ENCODE measurements around the gene TSPAN9.
A peak's percentile ranks its signal among the peaks of the same experiment; 100 is the strongest.

TSPAN9 gene

DNA sequence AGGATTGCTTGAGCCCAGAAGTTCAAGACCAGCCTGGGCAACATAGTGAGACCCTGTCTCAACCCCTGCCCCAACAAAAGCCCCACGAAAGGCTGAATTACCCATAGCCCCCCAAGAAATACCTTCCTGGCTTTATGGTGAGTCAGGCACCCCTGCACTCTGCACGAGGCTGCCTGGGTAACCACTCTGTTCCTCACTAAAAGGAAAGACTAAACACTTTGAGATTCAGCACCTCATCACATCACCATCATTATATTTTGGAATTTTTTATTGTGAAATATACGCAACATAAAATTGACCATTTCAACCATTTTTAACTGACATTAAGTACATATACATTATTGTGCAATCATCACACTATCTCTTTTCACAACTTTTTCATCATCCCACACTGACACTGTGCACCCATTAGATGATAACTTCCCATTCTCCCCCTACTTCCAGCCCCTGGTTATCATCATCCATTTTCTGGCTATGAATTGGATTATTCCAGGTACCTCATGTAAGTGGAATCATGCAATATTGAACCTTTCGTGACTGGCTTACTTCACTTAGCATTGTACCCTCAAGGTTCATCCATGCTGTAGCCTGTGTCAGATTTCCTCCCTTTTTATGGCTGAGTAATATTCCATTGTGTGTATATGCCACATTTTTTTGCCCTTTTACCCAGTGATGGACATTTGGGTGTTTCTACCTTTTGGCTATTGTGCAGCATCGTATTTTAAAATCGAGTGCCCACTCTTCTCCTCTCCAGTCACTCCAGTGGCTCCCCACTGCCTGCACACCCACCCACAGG is 51.5 kb downstream of the TSPAN9 start:
- no peak for DNase-seq

DNA sequence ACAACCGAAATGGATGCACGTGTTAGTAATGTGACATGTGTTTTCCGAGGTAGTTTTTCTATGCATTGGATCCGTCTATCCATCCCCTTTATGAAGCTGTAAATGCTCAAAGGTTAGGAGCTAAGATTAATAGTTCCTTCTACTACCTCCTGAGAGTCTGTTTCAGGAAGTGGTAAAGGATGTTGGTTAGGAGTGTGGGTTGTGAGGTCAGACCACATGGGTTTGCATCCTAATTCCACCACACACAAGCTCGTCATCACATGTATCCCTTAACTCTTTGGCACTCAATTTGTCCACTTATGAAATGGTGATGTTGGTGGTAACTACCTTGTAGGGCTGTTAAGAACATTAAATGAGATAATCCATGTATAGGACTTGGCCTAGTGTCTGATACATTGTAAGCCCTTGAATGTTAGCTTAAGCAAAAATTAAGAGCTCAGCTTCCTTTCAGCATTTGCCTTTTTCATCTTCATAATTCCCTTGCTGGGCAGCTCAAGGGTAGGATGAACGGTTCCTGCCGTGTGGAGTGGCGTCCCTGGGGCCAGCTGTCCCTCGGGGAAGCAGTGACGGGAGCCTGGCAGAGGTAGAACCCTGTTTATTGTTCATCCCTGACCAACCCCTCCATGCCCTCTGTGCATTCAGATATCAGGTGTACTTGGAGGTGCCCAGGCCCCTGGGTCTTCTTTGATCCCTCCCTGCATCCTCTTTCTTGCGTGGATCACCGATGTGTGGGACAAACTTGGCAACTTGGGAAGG is 52.3 kb downstream of the TSPAN9 start:
- DNase-seq: peak in 1 of 2 donors; percentile 25

DNA sequence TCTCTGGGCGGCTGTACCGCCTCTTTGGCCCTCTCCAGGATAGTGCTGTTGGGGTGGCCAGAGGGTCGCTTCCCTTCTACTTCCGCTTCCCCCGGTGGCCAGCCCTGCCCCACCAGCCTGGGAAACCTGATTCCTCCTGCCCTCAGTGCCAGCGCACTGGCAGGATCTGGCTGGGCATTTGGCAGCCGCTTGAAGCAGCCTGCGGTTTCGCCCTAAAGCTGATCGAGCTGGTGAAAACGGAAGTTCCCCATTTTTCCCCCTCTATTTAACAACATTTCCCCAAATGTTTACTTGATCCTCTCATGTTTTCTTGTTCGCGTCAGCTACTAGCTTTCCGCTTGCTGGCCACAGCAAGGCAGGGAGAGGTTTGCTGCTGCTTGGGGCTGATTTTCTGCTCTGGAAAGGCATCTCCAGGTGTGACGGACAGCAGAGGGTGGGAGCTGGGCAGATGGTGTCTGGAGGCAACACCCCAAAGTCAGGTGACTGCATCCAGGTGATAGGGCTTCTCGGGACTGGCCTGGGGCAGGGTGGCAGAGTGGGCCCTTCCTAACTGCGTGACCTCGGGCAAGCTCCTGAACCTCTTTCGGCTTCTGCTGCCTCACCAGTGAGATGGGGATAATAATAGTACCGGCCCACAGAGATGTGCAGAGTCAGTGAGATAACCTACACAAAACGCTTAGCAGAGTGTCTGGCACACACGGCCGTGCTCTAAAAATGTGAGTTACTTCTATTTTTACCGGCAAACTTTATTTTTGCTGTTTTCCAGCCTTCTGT is 53.1 kb downstream of the TSPAN9 start:
- DNase-seq: no peak

DNA sequence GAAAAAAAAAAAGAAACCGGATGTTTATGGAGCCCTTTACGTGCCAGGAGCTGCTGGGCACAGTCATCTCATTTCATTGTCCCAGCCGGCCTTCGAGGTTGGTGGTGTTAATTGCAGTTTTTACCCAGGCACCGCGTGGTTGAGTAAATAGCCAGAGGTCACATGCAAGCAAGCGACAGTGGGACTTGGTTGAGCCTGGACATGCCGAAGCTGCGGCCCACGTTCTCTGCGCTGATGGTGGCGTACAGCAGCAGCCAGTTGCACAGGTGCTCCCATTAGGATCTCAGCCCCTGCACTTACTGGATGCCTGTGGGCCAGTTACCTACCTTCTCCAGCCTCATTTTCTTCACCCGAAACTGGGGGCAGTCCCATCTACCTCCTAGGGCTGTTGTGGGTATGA is 54.0 kb downstream of the TSPAN9 start:
- DNase-seq: no peak

DNA sequence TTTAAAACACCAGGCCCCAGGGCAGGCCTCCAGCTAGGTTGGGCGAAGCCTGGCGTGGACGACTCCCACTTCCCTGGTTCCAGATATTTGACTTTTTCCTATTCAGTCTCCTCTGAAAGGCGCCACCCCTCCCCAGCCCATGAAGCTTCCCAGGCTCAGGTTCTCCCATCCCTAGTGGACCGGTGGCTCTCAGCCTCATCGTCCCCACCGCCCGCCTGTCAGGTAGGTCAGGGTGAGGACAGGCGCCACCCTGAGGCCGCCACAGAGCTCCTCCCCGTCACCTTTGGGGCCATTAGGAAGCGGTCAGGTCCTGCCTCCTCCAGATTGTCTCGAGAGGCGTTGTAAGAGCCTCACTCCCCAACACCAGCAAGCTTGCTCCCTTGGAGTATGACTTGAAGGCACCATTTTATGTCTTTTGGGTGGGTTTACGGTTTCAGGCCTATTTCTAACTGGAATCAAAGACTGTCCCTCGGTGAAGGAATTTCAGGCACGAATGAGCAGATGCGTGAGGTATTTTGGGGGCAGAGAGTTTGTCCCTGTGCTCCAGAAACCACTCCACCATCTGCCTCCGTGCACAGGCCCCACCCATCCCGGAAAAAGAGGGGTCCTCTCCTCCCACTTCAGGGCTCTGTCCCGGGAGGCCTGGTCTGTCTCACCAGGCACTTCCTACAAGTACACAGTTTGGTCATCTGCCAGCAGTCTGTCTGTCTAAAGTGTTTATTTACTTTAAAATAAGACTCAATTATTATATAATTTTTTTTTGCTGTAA is 55.6 kb downstream of the TSPAN9 start:
- DNase-seq: no peak

DNA sequence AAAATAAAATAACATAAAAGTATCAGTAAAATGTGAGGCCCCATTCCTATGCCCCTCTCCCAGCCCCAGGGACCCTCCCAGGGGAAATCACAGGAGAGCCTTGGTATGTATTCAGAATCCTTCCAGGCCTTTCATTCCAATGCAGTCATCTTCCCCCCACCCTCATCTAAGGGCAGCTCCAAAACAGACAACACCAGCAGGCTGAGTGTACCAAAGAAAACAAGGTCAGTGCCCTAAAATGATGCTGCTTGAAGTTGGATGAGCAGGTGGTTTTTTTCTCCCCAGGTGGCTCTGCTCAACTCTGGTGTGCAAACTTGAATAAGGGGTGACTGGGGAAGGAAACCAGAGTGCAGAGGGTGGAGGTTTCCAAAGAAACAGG is 56.2 kb downstream of the TSPAN9 start:
- no peak for DNase-seq

DNA sequence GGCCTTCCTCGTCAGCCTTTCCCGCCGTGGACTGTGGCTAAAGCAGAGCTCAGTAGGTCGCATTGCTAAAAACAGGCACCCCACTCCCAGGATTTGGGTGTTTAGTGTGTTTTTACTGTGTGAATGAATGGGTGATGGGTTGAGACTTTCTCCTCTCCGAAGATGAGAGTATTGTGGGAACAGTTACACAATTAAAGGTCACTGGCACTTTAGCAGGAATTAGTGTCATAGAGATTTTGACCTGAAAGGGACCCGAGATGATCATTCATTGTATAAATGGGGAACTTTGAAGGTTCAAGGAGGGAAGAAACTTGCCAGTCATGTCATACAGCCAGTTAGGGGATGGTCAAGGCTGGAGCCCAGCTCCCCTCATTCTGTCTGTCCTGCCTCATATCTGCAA is 56.9 kb downstream of the TSPAN9 start:
- DNase-seq: no peak

DNA sequence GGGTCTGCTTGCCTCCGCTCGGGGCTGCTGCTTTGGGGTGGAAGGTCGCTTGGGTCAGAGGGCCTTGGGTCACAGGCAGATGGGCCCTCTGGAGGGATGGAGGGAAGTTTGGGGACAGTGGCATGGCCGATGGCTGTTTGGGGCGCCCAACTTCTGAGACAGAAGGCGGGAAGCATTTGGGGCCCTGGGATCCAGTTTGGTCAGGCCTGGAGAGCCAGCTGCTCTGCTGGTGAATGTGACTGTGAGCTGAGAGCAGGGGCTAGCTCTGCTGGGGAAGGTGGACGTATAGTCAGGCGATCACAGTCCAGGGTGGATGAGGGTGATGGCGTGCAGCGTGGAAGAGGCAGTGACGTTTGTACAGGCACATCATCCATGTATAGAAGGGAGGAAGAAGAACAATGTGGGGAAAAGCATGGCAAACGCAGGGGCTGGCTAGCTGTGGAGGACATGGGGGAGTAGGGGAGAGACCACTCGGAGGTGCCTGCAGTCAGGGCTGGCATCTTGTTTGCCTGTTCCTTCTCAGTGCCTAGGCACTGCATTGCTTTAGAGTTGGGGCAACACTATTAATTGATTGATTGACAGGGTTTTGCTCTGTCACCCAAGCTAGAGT is 57.5 kb downstream of the TSPAN9 start:
- no peak for DNase-seq

DNA sequence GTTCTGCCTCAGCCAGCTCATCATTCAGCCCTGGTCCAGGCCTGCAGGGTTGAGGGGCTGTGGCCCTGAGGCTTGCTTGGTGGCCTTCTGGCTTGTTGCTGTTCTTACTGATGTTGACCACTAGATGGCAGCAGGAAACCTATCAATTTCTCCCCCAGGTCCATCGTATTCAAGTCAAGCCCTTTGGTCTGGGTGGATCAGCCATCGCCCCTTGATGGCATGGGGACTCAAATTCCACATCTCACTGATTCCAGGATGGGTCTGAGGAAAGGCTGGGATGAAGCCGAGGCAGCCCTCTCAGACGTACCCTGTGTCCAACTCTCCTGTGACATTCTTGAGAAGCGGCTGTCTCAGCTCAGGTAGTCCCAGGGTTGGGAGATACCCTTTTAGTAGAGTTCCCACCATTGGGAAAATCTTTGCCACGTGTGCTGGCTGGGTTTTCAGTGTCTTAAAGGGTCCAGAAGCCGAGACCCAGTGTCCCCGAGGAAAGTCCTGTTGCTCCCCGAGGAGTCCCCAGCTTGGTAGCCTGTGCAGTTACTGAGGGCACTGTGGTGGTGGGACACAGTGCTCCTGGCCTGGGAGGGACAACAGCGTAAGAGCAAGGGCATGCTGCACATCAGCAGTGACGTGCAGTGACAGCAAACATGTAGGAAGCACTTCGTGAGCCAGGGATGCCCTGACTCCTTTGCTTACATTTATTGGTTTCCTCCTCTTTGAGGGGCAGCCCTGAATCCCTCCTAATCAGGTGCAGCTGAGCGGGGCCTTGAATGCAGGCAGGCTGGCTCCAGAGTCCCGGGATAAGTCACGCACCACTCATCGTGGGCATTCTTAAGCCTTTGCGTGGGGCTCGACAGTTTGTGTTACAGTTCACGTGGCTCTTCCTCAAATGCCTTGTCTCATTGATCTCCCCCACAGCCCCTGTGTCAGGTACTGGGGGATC is 58.6 kb downstream of the TSPAN9 start:
- DNase-seq: peak; percentile 23 to 56

DNA sequence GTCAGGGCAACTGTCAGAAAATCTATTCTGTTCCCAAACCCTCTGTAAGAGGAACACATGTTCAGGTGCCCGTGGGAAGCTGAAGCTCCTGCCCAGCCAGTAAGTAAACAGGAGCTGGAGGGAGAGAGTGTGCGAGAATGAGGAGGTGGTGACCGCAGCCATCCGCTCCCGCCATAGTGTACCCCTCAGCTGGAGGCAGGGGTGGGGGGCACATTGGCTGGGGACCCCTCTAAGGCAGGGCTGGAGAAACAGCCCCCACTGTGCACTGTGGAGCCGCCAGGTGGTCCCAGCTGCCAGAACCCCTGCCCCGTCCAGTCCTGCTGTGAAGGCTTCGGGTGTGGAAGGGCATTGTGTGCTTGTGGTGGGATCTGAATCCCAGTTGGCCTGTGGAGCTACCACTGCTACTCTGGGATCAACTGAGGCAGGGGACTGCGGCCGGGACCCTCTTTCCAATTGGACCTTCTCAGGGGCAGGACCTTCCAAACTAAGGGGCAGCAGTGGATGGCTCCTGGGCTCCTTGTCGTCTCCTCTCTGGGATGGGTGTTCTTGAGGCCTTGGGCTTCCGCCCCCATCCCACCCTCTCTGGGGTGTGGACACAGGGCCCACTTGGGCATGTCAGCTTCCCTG is 59.6 kb downstream of the TSPAN9 start:
- no peak for DNase-seq

DNA sequence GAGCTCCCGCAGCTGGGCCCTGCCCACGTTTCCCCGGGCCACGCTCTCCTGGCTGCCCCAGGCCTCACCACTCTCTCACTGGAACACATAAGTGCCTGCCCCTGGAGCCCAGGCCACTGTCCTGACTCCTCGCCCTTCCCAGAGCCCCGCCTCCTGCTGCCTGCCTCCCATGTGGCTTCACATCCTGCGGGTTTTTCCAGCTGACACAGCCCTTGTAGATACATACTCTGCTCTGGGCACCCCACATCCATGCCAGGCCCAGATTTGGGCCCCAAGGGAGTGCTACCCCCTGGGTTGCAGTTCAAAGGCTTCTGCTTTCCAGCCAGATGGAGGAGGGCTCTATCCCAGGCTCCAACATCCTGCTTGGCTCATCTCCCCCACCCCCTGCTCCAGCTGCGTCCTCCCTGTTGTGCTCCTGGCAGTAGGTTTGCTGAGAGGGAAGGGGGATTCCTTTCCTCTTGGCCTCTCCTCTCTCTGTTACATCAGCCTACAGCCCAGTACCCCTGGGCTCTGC is 60.1 kb downstream of the TSPAN9 start:
- DNase-seq: no peak

DNA sequence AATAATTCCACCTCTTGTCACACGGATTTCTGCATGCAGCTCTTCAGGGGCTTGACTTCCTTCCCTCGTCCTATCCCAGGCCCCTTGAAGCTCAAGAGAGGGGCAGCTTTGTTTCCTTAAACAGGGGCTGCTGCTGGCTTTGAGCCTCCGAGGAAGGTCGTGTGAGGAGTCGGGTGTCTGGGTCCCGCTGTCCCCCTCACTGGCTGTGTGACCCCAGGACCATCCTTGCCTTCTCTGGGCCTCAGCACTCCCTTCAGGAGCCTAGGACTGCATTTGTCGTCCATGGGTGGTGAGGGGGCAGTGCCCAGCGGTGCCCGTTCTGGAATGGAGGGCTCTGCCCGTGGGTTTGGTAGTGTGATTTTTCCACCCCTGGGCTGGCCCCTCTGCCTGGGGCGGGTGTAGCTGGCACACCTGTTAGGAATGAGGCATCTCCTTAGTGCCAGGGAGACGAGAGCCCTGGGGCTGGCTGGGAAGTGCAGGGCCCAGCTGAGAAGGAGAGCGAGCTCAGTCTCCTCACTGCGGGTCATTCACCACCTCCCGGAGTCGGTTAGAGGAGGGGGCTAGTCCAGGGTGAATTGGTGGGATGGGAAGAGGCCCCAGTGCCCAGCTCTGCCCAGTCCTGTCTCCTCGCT is 60.8 kb downstream of the TSPAN9 start:
- DNase-seq: no peak

DNA sequence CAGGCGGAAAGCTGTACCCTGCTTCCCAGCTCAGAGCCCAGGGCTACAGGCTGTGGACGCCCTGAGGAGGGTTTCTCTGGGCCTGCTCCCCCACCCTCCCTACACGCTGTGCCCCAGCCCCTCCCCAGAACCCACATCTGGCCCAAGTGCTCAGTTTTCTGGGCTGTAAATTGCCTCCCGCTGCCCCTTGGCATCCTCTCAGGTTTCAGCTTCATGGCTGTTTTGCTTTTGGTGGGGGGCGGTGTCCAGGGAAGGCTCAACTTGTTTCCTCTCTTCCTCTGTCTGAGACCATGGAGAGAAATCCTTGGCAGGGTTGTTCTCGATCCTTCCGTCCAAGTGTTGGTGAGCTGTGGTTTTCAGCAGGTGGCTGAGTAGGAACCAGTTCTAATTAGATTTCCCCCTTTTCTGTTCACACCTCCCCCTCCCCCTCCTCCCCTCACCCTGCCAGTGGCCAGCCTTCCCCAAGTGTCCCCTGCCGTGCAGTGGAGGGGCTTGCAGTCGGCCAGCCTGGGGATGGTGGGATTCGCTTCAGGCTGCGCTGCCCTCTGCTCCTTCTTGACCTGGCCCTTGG is 61.8 kb downstream of the TSPAN9 start:
- DNase-seq: no peak

DNA sequence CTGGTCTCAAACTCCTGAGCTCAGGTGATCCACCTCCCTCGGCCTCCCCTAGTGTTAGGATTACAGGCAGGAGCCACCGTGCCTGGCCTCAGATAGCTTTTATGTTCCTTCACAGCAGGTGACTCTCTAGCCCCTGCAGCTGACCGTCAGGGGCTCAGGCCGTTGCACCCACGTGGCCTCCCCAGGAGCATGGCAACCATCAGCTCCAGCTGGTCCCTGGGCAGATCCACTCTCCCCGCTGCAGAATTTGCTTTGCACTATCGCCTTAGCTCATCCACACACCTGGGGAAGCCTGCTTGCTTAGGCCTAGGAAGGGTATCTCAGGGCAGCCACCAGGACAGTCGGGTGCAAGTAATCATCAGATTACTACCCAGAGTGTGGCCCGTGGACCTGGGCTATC is 62.6 kb downstream of the TSPAN9 start:
- DNase-seq: no peak

DNA sequence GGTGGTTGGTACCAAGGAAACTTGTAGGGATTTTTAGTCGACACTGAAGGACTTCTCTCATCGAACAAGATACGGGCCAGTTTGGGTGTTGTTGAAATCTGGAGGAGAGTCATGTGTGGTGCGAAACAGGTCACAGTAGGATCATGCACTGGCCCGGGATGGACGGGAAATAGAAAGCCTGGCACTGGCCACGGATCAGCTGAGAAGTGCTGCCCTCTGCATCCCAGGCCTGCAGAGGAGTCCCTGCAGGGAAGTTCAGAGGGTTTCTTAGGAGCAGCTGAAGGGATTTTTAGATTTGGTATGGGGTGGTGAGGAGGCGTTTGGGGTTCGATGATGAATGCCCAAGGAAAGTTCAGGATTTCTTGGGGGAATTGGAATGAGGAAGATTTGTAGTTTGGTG is 63.1 kb downstream of the TSPAN9 start:
- no peak for DNase-seq

DNA sequence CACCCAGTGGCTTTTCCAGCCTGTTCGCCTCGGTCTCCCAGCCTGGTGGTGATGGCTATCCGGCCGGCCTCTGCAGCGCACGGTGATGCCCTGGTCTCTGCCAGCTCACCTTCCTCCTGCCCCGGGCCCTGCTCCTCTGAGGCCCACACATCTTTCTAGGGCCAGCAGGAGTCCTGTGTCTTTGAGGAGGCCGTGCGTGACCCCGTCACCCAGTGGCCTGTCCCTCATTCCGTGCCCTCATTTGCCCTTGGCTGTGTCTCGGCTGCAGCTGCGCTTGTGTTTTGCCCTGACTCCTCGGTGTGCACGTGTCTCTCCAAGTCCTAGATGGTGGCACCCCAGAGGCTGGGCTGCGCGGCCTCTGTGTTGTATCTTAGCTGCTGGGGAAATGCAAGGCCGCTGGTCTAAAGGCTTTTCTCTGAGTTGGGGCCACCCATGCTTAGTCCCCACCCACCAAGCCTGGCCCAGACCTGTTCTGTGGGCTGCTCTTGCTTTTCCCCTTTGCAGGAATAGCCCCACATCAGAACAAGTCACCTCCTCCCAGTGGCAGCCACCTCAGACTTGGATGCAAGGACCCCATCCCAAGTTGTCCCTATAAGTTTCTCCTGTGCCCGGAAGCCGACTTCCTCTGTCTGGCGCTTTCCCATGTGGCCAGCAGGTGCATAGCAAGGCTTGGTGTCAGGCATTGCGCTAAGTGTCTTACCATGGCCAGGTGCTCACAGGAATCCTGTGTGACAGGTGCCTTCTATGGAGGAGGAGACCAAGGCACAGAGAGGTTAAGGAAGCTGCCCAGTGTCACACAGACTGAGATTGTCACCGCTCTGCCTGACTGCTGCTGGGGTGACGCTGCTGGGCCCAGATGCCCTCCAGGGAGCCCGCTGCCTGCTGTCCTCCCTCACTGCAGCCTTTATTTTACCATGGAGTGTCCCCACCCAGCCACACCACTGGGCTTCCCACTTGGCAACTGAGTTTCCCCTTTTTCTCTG is 64.5 kb downstream of the TSPAN9 start:
- no peak for DNase-seq

DNA sequence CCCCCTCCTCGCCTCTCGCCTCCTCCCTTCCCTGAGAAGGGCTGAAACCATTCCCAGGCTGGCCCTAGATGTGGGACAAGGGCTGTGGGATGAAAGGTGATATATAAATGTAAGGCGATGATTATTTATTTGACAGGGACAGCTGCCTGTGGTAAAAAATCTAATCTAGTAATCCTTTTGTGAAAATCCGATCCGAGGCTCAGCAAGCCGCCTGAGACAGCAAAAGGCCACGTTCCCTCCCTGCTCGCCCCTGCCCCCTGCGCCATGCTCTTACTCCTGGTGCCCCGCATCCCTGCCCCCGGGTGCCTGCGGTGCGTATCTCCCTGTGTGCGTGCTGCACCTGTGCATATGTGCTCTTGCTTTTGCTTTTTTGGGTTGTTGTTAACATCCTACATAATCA is 65.2 kb downstream of the TSPAN9 start:
- DNase-seq: no peak

DNA sequence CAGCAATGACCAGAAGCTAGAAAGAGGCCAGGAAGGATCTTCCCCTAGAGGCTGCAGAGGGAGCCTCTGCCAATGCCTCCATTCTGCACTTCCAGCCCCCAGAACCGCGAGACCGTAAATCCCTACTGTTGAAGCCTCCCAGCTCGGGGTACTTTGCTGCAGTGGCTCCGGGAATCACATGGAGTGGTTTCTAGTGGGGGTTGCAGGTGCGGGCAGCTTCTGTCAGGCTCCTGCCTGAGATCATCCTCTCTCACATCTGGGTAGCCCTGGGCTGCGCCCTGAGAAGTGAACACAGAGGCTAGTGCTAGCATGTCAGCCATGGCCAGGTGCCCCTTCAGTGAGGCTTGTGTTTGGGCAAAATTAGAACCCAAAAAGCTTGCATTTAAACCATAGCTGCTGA is 67.3 kb downstream of the TSPAN9 start:
- DNase-seq: no peak

Data from CD4-positive, alpha-beta T cell treated with Interferon alpha-2 for 1 hour (primary cell).